Activated CD4-positive, alpha-beta T cell treated with anti-CD3 and anti-CD28 coated beads, Interleukin-2, amount 10 ng/mL, durations not matched to agents 7 days and 5 days (primary cell): Measurements from ENCODE around the gene TAOK3. TPM values are rescaled to one million over a fixed set of nuclear protein-coding genes. Genes with fewer than 3 reads are reported as not detected.
A peak's percentile ranks its signal among the peaks of the same experiment; 100 is the strongest.

Source experiments
- CTCF ChIA-PET: fragments of 350-600 bp; sonication (Branson Sonifier 250); formaldehyde crosslinking; loops from one replicate; lab custom pipeline; 2021; ENCODE audit warnings: antibody characterized with exemption; lab: Charles Lee
- POLR2A ChIA-PET: fragments of 350-600 bp; sonication (Branson Sonifier 250); formaldehyde crosslinking; loops from one replicate; lab custom pipeline; 2021; ENCODE audit warnings: antibody characterized with exemption; lab: Charles Lee
- DNase-seq: peaks from one replicate; pipeline ENCODE4 v3.0.0-alpha.2; 2020
- H3K27ac Mint-ChIP-seq: one replicate; pipeline ENCODE4 v1.8.0; 2021; ENCODE audit warnings: mild to moderate bottlenecking, moderate library complexity, mixed read lengths
- H3K27me3 Mint-ChIP-seq: one replicate; pipeline ENCODE4 v1.8.0; 2021; ENCODE audit warnings: mixed read lengths
- H3K36me3 Mint-ChIP-seq: one replicate; pipeline ENCODE4 v1.8.0; 2021; ENCODE audit warnings: low read depth, mixed read lengths
- H3K4me1 Mint-ChIP-seq: one replicate; pipeline ENCODE4 v1.8.0; 2021; ENCODE audit warnings: mixed read lengths
- H3K4me3 Mint-ChIP-seq: one replicate; pipeline ENCODE4 v1.8.0; 2021; ENCODE audit warnings: mild to moderate bottlenecking, moderate library complexity, mixed read lengths
- H3K9me3 Mint-ChIP-seq: one replicate; pipeline ENCODE4 v1.8.0; 2021; ENCODE audit warnings: mixed read lengths
- total RNA-seq, 2 experiments: library from RNA; stranded (reverse); gene quantifications; one replicate each; pipeline ENCODE4 v1.2.3, GENCODE V29; 2021

TAOK3 gene
- total RNA-seq, 2 experiments from 2014 or later, result 52.5 to 63.3 TPM

DNA sequence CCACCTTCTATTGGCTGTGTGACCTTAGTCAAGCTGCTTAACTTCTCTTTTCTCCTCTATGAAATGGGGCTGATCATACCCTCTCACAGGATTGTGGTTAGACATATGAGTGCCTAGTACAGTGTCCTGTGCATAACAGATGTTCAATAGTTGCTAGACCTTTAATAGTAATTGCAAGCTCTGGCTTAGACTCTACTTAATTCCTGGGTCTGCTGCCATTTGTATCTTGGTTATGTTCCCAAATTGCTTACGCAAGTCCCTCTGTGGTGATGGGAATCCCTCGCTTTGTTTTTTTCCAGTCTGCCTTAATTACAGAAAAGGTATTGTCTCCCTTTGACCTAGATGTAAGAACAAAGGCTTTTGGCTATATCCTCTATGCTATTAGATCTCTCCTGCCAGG, 18.7 kb upstream of the TAOK3 start:
- DNase-seq, result no peak
- Mint-ChIP-seq H3K4me3 (no peak overlapping the region), H3K27ac (no peak overlapping the region), H3K9me3 (no peaks in the 10 kb centered on the region), H3K27me3 (no peaks in the 10 kb centered on the region), H3K36me3 (peaks cover 16% of the 10 kb centered on the region), H3K4me1 (no peaks in the 10 kb centered on the region)
- CTCF ChIA-PET, result interaction anchor here (2.1 kb wide), 1 partner anchor 15 kb away, joined by 14 read pairs; the partner anchor contains the start of gene SUDS3
- POLR2A ChIA-PET, result no interaction called here

GRCh38 chr12:118377884-118378470, 5.3 kb upstream of the TAOK3 start:
- H3K27me3 Mint-ChIP-seq, result no peaks in the 10 kb centered on the region
- peak; percentile 79 for DNase-seq
- peak overlapping the region; percentile 95 for H3K27ac Mint-ChIP-seq
- peaks cover 11% of the 10 kb centered on the region for H3K36me3 Mint-ChIP-seq
- H3K9me3 Mint-ChIP-seq, result no peaks in the 10 kb centered on the region
- H3K4me3 Mint-ChIP-seq, result peak overlapping the region; percentile 93
- ChIA-PET CTCF (interaction anchor here (0.6 to 4.4 kb wide), 14 partner anchors 9 to 1633 kb away, joined by 3 to 59 read pairs (median 4); partner anchors contain the start of gene WSB2), POLR2A (interaction anchor here (0.6 kb wide), 1 partner anchor 1751 kb away, joined by 5 read pairs; no protein-coding TSS in a partner anchor)
- H3K4me1 Mint-ChIP-seq, result peaks cover 41% of the 10 kb centered on the region

GRCh38 chr12:118377021-118377883, 4.5 kb upstream of the TAOK3 start:
- ChIA-PET CTCF (interaction anchor here (0.6 to 4.4 kb wide), 42 partner anchors 9 to 1168 kb away, joined by 3 to 59 read pairs (median 6); partner anchors contain the start of genes PEBP1, RFC5 and WSB2), POLR2A (no interaction called here)
- Mint-ChIP-seq H3K27me3 (peaks cover 2% of the 10 kb centered on the region), H3K36me3 (peaks cover 11% of the 10 kb centered on the region), H3K4me1 (peaks cover 41% of the 10 kb centered on the region), H3K4me3 (peak overlapping the region; percentile 93), H3K9me3 (no peaks in the 10 kb centered on the region), H3K27ac (peak overlapping the region; percentile 95)
- DNase-seq, result no peak

DNA sequence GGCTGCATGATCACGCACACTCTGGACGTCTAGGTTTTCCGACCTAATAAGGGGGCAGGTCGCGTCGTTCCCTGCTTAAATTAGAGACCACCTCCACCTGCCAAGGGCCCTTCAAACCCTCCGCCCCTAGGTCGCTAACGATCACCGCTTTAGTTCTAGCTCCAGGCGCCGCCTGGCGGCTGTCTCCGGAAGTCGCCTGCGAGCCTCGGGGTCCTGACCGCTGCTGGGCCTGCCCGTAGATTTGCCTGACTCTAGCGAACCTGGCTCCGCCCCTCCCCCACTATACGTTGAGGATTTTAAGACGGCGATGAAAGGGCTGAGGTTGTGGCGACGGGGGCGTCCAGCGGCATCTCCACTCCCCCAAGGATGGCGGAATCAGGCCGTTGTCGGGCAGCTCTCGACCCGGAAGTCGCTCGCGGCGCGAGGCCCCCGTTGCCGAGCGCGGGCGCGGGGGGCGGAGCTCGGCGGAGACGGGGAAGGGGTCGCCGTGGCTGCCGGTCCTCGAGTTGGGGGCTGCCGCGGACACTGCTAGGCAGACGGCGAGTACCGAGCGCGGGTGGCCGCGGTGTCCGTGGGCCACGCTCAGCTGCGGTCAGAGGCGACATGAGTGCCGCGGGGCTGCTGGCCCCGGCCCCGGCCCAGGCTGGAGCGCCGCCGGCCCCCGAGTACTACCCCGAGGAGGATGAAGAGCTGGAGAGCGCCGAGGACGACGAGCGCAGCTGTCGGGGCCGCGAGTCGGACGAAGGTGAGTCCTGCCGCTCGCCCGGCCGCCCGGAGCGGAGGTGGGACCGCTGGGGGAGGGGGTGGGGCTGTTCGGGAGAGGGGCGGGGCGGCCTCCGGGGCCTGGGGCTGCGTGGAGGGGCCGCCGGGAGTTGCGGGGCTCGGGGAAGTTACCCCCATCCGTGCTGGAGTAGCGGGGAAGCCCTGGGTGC, 3.6 kb upstream of the TAOK3 start, which contains the start of gene SUDS3:
SUDS3 (plus strand) TSS at position 467 of the 932 bp plus-strand sequence; CDS start at position 604, 137 bp downstream.
- ChIA-PET CTCF (interaction anchor here (0.6 to 4.4 kb wide), 56 partner anchors 10 to 1292 kb away, joined by 3 to 59 read pairs (median 6); partner anchors contain the start of genes PEBP1, PRKAB1, RFC5 and WSB2), POLR2A (interaction anchor here (1.0 to 1.5 kb wide), 2 partner anchors 17 to 19 kb away, joined by 4 read pairs; no protein-coding TSS in a partner anchor)
- H3K36me3 Mint-ChIP-seq, result peaks cover 9% of the 10 kb centered on the region
- H3K27me3 Mint-ChIP-seq, result peaks cover 4% of the 10 kb centered on the region
- peak within 1 kb of the TSS; percentile 100 for H3K27ac Mint-ChIP-seq
- H3K4me3 Mint-ChIP-seq, result peak within 1 kb of the TSS; percentile 93
- DNase-seq, result peak; percentile 93
- H3K4me1 Mint-ChIP-seq, result peaks cover 43% of the 10 kb centered on the region
- H3K9me3 Mint-ChIP-seq, result no peaks in the 10 kb centered on the region

- H3K27me3 Mint-ChIP-seq, result peaks cover 12% of the 10 kb centered on the region
- DNase-seq, result no peak
- peaks cover 51% of the 10 kb centered on the region for H3K4me1 Mint-ChIP-seq
- peak overlapping the region; percentile 100 for H3K27ac Mint-ChIP-seq
- H3K9me3 Mint-ChIP-seq, result no peaks in the 10 kb centered on the region
- ChIA-PET CTCF (interaction anchor here (0.6 to 4.4 kb wide), 31 partner anchors 9 to 1293 kb away, joined by 3 to 59 read pairs (median 7); partner anchors contain the start of genes PRKAB1 and WSB2), POLR2A (interaction anchor here (1.5 kb wide), 1 partner anchor 16 kb away, joined by 4 read pairs; no protein-coding TSS in a partner anchor)
- peak overlapping the region; percentile 93 for H3K4me3 Mint-ChIP-seq
- H3K36me3 Mint-ChIP-seq, result peaks cover 10% of the 10 kb centered on the region
These were observed 2.6 kb upstream of the TAOK3 start for GRCh38 chr12:118375348-118375747.

GRCh38 chr12:118374909-118375308, 2.2 kb upstream of the TAOK3 start:
- POLR2A ChIA-PET, result interaction anchor here (1.5 kb wide), 1 partner anchor 16 kb away, joined by 4 read pairs; no protein-coding TSS in a partner anchor
- Mint-ChIP-seq H3K9me3 (no peaks in the 10 kb centered on the region), H3K4me3 (peak overlapping the region; percentile 97)

DNA sequence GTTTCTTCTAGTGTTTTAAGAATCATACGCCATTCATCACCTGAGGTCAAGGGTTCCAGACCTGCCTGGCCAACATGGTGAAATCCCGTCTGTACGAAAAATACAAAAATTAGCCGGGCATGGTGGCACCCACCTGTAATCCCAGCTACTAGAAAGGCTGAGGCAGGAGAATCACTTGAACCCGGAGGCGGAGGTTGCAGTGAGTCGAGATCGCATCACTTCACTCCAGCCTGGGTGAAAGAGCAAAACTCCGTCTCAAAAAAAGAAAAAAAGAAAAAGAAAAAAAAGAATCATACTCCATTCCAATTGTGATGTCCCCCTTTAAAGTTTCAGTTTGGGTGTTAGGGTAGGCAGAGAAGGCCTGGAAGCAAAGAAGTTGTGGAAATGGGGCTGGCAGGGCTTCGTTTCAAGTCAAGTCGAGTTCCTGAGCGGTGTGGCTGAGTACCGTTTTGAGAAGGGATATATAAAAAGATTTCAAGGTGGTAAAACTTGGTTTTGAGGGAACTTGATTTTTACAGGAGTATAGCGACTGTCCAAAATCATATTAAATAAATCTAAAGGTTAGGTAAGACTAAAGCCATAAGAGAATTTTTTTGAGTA, 1.5 kb upstream of the TAOK3 start:
- DNase-seq, result no peak
- no peaks in the 10 kb centered on the region for H3K9me3 Mint-ChIP-seq

More at GRCh38 chr12:118374909-118375308, 2.2 kb upstream of the TAOK3 start:
- peaks cover 6% of the 10 kb centered on the region for H3K36me3 Mint-ChIP-seq
- no peak for DNase-seq
- H3K27ac Mint-ChIP-seq, result no peak overlapping the region
- H3K27me3 Mint-ChIP-seq, result peaks cover 14% of the 10 kb centered on the region
- H3K4me1 Mint-ChIP-seq, result peaks cover 51% of the 10 kb centered on the region
- CTCF ChIA-PET, result interaction anchor here (0.6 to 4.4 kb wide), 11 partner anchors 9 to 1293 kb away, joined by 4 to 59 read pairs (median 9); partner anchors contain the start of gene PRKAB1

DNA sequence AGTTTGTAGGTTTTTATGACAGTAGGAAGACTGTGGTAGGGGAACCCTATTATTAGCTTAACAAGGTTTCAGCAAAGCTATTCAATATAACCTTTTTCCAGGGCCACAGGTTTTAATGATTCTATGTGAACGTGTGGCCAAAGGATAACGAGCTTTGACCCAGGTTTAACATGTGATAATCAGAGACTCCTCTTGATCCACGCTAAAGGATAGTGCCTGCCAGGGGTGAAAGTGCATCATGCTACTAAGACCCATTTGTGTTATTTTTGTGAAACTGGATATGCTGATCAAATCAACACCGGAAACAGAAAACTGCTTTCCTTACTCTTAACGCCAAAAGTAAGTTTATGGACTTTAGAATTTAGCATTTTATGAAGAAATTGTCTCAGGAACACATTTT, 909 bp upstream of the TAOK3 start:
- Mint-ChIP-seq H3K4me3 (peak overlapping the region; percentile 97), H3K9me3 (no peaks in the 10 kb centered on the region), H3K27me3 (peaks cover 14% of the 10 kb centered on the region), H3K27ac (peak overlapping the region; percentile 97), H3K36me3 (peaks cover 5% of the 10 kb centered on the region), H3K4me1 (peaks cover 53% of the 10 kb centered on the region)
- POLR2A ChIA-PET, result no interaction called here
- DNase-seq, result no peak
- CTCF ChIA-PET, result no interaction called here

More for the DNA sequence above, 1.5 kb upstream of the TAOK3 start:
- Mint-ChIP-seq H3K27ac (no peak overlapping the region), H3K4me1 (peaks cover 52% of the 10 kb centered on the region), H3K4me3 (peak overlapping the region; percentile 97), H3K36me3 (peaks cover 5% of the 10 kb centered on the region), H3K27me3 (peaks cover 14% of the 10 kb centered on the region)
- POLR2A ChIA-PET, result no interaction called here
- CTCF ChIA-PET, result no interaction called here

- Mint-ChIP-seq H3K27me3 (peaks cover 14% of the 10 kb centered on the region), H3K4me1 (peaks cover 42% of the 10 kb centered on the region), H3K4me3 (peak overlapping the region; percentile 97), H3K27ac (peak overlapping the region; percentile 97), H3K9me3 (no peaks in the 10 kb centered on the region), H3K36me3 (peaks cover 5% of the 10 kb centered on the region)
- no peak for DNase-seq
- POLR2A ChIA-PET, result no interaction called here
- CTCF ChIA-PET, result interaction anchor here (0.9 kb wide), 1 partner anchor 8 kb away, joined by 3 read pairs; no protein-coding TSS in a partner anchor
These were observed 1.1 kb downstream of the TAOK3 start for GRCh38 chr12:118371321-118372282.

DNA sequence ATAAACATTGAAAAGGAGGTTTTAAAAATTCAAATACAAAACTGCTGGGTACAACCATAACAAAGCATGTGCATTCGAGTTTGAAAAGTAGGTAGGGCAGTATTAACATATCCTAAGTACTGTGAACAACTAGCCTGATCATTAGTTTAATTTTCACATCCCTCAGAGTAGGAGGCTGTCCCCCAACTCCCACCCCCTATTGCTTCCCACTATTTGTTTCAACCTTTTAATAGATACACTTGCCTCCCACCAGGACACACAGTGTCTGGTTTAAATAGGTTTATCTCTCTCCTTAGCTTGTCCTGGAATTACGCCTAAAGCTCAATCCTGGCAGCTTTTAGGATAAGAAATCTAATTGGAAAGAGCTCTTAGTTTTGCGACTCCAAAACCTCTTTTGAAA, 2.1 kb downstream of the TAOK3 start:
- POLR2A ChIA-PET, result no interaction called here
- no peak overlapping the region for H3K27ac Mint-ChIP-seq
- CTCF ChIA-PET, result interaction anchor here (0.9 kb wide), 1 partner anchor 9 kb away, joined by 3 read pairs; no protein-coding TSS in a partner anchor

More for the DNA sequence above, 2.1 kb downstream of the TAOK3 start:
- Mint-ChIP-seq H3K27me3 (peaks cover 14% of the 10 kb centered on the region), H3K4me1 (peaks cover 36% of the 10 kb centered on the region), H3K9me3 (no peaks in the 10 kb centered on the region), H3K4me3 (peak overlapping the region; percentile 97), H3K36me3 (peaks cover 3% of the 10 kb centered on the region)
- DNase-seq, result no peak
